ENCODE results near the gene RAB7A.
"Not testable (repeated sequence)": the region's sequence is repeated elsewhere in the genome, so short reads cannot be mapped to it uniquely, and the experiment has no call there.

The RAB7A gene

GRCh38 chr3:128820252-128820839 is 94.4 kb downstream of the RAB7A start:
- no peak for DNase-seq (ENCODE audit: low read depth)

GRCh38 chr3:128823008-128823407 is 97.0 kb downstream of the RAB7A start:
- no peak for DNase-seq (ENCODE audit: low read depth)

- DNase-seq (ENCODE audit: low read depth): no peak
Observed at GRCh38 chr3:128823631-128824030, 97.6 kb downstream of the RAB7A start.

GRCh38 chr3:128824132-128824850 is 98.3 kb downstream of the RAB7A start:
- no peak for DNase-seq (ENCODE audit: low read depth)

DNA sequence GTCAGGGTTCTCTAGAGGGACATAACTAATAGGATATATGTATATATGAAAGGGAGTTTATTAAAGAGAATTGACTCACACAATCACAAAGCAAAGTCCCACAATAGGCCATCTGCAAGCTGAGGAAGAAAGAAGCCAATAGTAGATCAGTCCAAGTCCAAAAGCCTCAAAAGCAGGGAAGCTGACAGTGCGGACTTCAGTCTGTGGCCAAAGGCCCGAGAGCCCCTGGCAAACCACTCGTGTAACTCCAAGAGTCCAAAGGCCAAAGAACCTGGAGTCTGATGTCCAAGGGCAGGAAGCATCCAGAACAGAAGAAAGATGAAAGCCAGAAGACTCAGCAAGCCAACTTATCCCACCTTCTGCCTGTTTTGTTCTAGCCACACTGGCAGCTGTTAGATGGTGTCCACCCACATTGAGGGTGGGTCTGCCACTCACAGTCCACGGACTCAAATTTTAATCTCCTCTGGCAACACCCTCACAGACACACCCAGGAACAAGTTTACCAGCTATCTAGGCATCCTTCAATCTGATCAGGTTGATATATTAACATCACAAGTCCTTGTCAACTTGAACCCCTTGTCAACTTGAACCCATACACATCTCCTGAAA is 99.2 kb downstream of the RAB7A start:
- DNase-seq (ENCODE audit: low read depth): no peak

DNA sequence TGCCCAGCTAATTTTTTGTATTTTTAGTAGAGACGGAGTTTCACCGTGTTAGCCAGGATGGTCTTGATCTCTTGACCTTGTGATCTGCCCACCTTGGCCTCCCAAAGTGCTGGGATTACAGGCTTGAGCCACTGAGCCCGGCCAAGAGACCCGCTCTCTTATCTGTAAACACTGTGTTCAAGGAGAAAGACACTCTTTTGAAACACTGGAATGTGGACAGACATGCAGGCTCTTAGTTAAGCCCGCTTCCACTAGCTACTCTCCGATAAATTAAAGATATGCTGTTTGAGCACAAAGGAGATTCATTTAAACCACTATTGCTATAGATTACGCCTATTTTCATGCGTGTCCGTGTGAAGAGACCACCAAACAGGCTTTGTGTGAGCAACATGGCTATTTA is 103.1 kb downstream of the RAB7A start:
- DNase-seq (ENCODE audit: low read depth): not testable (repeated sequence)

GRCh38 chr3:128829925-128830625 is 104.1 kb downstream of the RAB7A start:
- not testable (repeated sequence) for DNase-seq (ENCODE audit: low read depth)

GRCh38 chr3:128830762-128831161 is 104.8 kb downstream of the RAB7A start:
- not testable (repeated sequence) for DNase-seq (ENCODE audit: low read depth)

GRCh38 chr3:128832979-128833378 is 107.0 kb downstream of the RAB7A start:
- not testable (repeated sequence) for DNase-seq (ENCODE audit: low read depth)

DNA sequence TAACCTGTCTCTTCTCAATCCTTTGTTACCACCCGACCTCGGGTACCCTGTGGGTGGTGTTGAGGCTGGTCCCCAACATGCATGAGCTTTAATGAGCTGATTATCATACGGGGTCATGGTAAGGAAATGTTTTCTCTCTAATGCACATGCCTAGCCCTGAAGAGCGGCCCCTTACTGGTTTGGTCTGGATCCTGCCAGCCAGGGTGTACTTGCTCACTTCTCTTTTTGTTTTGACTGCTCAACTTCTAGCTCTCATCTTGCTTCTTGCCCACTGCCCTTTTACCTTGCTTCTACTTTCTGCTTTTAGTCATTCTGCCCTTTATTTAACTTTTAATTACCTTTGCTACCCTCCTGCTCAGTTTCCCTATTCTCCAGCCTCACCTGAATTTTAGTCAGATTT is 109.1 kb downstream of the RAB7A start:
- DNase-seq (ENCODE audit: low read depth): no peak

DNA sequence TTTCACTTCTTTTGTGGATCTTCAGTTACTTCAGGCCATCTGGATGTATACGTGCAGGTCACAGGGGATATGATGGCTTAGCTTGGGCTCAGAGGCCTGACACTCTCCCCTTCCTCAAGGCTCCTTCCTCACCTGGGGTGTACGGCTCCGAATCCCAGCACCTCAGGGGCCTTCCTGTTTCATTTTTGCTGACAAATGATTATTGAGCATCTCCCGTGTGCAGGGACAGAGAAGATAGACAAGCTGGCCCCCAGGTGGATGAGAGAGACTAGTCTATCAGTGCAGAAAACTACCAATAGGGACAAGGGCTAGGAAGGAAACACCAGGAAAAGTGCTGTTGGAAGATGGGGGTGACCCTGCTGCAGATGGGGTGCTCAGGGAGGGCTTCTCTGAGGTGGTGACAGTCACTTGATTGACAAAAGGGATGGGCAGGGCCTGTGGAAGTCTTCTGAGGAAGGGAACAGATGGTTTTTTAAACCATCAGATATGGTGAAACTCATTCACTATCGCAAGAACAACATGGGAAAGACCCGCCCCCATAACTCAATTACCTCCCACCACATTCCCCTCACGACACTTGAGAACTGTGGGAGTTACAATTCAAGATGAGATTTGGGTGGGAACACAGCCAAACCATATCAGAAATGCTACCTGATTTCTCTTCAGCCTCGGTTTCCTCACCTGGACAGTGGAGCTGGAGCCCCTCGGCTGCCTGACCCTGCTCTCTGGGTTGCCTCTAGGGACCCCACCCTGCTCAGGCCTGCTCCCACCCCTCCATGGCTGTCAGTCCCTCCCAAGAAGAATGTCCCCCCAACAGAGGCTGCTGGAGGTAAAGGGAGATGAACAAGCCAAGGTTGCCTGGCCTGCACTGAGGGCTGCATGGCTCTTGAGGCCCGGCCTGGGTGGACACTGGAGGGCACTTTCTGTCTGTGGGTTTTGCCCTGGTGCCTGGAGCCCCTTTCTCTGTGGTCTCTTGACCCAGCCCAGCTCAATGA is 116.2 kb downstream of the RAB7A start:
- DNase-seq (ENCODE audit: low read depth): no peak

DNA sequence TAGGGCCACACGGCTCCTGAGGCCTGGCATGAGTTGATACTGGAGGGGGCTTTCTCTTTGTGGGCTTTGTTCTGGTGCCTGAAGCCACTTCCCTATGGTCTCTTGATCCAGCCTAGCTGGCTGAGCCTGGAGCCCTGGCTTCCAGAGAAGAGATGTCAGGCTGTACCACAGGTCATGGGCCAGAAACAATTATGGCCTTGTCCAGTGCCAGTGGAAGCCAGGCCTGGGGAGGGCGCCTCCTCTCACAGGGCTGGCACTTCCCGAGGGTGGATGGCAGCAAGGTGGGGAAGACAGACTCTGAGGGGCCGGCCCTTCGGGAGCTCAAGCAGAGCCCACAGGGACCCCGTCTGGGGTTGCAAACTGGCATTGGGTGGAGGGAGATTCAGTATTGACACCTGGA is 118.5 kb downstream of the RAB7A start:
- DNase-seq (ENCODE audit: low read depth): no peak

DNA sequence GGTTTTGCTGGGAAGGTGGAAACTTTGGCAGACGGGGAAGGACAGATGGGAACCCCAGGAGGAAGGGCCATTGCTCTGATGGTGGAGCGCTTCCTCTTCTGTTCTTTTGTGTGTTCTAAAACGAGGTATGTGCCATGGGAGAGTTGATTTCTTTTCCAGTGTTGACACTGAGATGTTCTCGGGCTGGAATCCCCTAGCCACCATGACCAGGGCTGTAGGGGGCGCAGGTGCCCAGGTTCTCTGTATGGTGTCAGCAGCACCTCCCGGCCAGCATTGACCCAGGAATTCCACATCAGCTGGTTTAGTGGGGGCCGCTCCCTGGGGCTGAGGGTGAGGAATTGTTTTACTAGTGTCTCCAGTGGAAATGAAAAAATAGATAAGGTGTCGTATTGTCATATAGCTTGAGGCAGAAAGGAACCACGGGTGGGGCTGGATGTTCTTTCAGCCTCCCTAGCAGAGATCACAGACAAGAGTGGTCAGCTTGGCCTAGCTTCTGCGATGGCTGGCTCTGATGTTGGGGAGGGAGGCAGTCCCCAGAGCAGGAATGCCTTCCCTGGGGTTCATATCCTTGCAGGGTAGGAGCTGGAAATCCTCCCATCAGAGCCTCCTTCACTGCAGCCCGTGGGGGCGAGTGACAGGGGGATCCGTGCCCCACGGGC is 119.3 kb downstream of the RAB7A start:
- DNase-seq (ENCODE audit: low read depth): no peak

GRCh38 chr3:128845778-128846485 is 119.9 kb downstream of the RAB7A start:
- DNase-seq (ENCODE audit: low read depth): peak; percentile 70

DNA sequence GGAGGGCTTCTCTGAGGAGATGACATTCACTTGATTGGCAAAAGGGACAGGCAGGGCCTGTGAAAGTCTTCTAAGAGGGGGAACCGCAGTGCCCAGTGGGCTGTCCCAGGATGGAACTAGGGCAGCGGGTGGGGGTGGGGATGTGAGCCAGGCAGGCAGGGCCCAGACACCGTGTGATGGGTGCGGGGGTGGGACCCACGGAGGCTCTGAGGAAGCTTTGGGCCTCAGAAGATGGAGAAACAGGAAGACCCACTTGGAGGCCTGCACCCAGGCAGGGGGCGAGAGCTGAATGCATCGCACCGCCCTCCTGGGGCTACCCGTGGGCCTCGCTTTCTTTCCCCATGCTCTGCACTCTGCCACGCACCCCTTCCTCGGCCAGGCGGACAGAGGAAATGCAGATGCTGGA is 120.5 kb downstream of the RAB7A start:
- no peak for DNase-seq (ENCODE audit: low read depth)

DNA sequence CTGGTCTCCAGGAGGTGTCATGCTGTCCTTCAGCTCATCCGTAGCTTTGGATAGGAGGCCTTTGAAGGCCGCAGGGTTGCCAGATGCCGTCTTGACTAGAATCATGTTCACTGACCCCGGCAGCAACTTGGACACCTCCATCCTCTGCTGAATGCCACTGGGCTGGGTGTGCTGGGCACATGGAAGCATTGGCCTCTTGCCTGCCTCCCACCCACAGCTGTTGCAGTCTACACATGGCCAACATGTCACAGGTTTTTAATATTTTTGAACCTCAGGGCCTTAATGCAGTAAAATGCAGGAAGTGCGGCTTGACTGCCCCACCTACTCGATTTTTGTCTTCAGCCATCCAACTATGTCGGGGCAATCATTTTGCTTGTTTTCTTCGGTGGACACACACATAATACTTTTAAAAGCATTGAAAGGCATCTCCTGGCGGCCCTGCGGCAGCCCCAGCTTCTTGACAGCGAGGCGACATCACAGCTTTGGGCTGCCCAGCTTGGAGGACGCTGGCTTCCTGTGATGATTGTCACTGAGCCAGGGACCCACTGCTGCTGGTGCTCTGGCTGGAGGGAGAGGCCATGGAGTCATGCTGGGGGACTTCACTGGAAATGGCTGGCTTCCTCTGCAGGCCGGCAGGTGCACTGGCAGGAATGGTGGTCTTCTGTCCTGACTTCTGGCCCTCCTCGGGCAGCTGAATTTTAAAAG is 121.8 kb downstream of the RAB7A start:
- DNase-seq (ENCODE audit: low read depth): no peak

- no peak for DNase-seq (ENCODE audit: low read depth)
Observed at GRCh38 chr3:128848936-128849335, 123.0 kb downstream of the RAB7A start.

- DNase-seq (ENCODE audit: low read depth): no peak
Observed at GRCh38 chr3:128849911-128850455, 124.0 kb downstream of the RAB7A start.

- DNase-seq (ENCODE audit: low read depth): no peak
Observed at GRCh38 chr3:128850544-128850943, 124.6 kb downstream of the RAB7A start.
